Smooth muscle cell (in vitro differentiated cells): ENCODE results near the gene BRIX1. TPM values are rescaled to one million over a fixed set of nuclear protein-coding genes. Genes with fewer than 3 reads are reported as not detected.

Experiments
- DNase-seq: peaks from one replicate; lab custom pipeline; 2025; ENCODE audit not compliant: unreplicated experiment; lab: John Stamatoyannopoulos, UW
- H2AFZ ChIP-seq: fragments of 200-600 bp; sonication (generic); 2 replicates; pipeline ENCODE4 v1.6.0; 2016; ENCODE audit warnings: antibody characterized with exemption, low read depth, mild to moderate bottlenecking
- H3F3A ChIP-seq: fragments of 200-600 bp; sonication (generic); 2 replicates; pipeline ENCODE4 v1.6.0; 2017; ENCODE audit warnings: antibody characterized with exemption, low read depth
- H3K27ac ChIP-seq: fragments of 200-600 bp; sonication (generic); 2 replicates; pipeline ENCODE4 v1.5.1; 2016; ENCODE audit warnings: low read depth, mild to moderate bottlenecking
- H3K27me3 ChIP-seq: fragments of 200-600 bp; sonication (generic); 2 replicates; pipeline ENCODE4 v1.6.1; 2016; ENCODE audit warnings: low read depth, mild to moderate bottlenecking
- H3K36me3 ChIP-seq: fragments of 200-600 bp; sonication (generic); 2 replicates; pipeline ENCODE4 v1.5.1; 2016; ENCODE audit warnings: low read depth
- H3K4me1 ChIP-seq: fragments of 200-600 bp; sonication (generic); 2 replicates; pipeline ENCODE4 v1.5.1; 2016; ENCODE audit warnings: low read depth
- H3K4me2 ChIP-seq: fragments of 200-600 bp; sonication (generic); 2 replicates; pipeline ENCODE4 v1.6.0; 2016; ENCODE audit warnings: mild to moderate bottlenecking
- H3K4me3 ChIP-seq: fragments of 200-600 bp; sonication (generic); 2 replicates; pipeline ENCODE4 v1.5.1; 2016; ENCODE audit warnings: mild to moderate bottlenecking
- H3K79me2 ChIP-seq: fragments of 200-600 bp; sonication (generic); 2 replicates; pipeline ENCODE4 v1.6.0; 2016; ENCODE audit warnings: low read depth, mild to moderate bottlenecking
- H3K9ac ChIP-seq: fragments of 200-600 bp; sonication (generic); 2 replicates; pipeline ENCODE4 v1.6.0; 2016; ENCODE audit warnings: low read depth
- H3K9me3 ChIP-seq: fragments of 200-600 bp; sonication (generic); replicated peaks from 2 replicates; pipeline ENCODE4 v1.5.1; 2016; ENCODE audit warnings: low read depth
- H4K20me1 ChIP-seq: fragments of 200-600 bp; sonication (generic); 2 replicates; pipeline ENCODE4 v1.6.0; 2016; ENCODE audit warnings: low read depth
- CTCF ChIP-seq: fragments of 200-600 bp; sonication (generic); IDR thresholded peaks from 2 replicates; pipeline ENCODE4 v1.5.1; 2017; ENCODE audit warnings: borderline replicate concordance, mild to moderate bottlenecking, antibody characterized with exemption; ENCODE audit not compliant: insufficient read depth, poor library complexity, severe bottlenecking
- WGBS: methylation state at CpG from one replicate; pipeline ENCODE4 v1.1.7; 2016; ENCODE audit warnings: low lambda C conversion rate; 5-methylcytosine and 5-hydroxymethylcytosine counted together
- polyA plus RNA-seq: library from polyadenylated mRNA; unstranded; fragments of >200 nt; fragmentation: Nextera tagmentation; extraction: Ambion mirVana; gene quantifications from 2 replicates; pipeline ENCODE4 v1.2.1, GENCODE V29; 2016
- total RNA-seq: library from RNA; depleted of rRNA; stranded (reverse); fragments of >200 nt; gene quantifications from 2 replicates; pipeline ENCODE4 v1.2.3, GENCODE V29; 2014

Gene BRIX1
- total and polyA plus RNA-seq, 2 experiments from 2014 or later: 34.8 to 39.6 TPM

GRCh38 chr5:34868791-34869190 lies 46.7 kb upstream of the BRIX1 start:
- H3K79me2 ChIP-seq: no peaks in the 10 kb centered on the region
- WGBS: 96% methylated on average over 1 of the region's 1 CpG
- no peak overlapping the region for H3K4me2 ChIP-seq
- TF ChIP-seq CTCF: no peak
- H3K27me3 ChIP-seq: no peaks in the 10 kb centered on the region
- H3K9ac ChIP-seq: no peak overlapping the region
- H3K4me1 ChIP-seq: no peaks in the 10 kb centered on the region
- no peaks in the 10 kb centered on the region for H4K20me1 ChIP-seq
- no peaks in the 10 kb centered on the region for H3F3A ChIP-seq
- no peak overlapping the region for H3K4me3 ChIP-seq
- DNase-seq: no peak
- no peak overlapping the region for H2AFZ ChIP-seq
- H3K9me3 ChIP-seq: no peaks in the 10 kb centered on the region
- no peak overlapping the region for H3K27ac ChIP-seq
- H3K36me3 ChIP-seq: no peaks in the 10 kb centered on the region

GRCh38 chr5:34869256-34869655 lies 46.3 kb upstream of the BRIX1 start:
- H3K9me3 ChIP-seq: no peaks in the 10 kb centered on the region
- H3K9ac ChIP-seq: no peak overlapping the region
- H3K4me1 ChIP-seq: no peaks in the 10 kb centered on the region
- 94% methylated on average over 1 of the region's 1 CpG for WGBS
- H3F3A ChIP-seq: no peaks in the 10 kb centered on the region
- no peaks in the 10 kb centered on the region for H3K79me2 ChIP-seq
- H3K27ac ChIP-seq: no peak overlapping the region
- H3K27me3 ChIP-seq: no peaks in the 10 kb centered on the region
- no peak overlapping the region for H3K4me3 ChIP-seq
- no peaks in the 10 kb centered on the region for H3K36me3 ChIP-seq
- H3K4me2 ChIP-seq: no peak overlapping the region
- H2AFZ ChIP-seq: no peak overlapping the region
- DNase-seq: no peak
- no peak for TF ChIP-seq CTCF
- no peaks in the 10 kb centered on the region for H4K20me1 ChIP-seq

GRCh38 chr5:34870382-34870781 lies 45.1 kb upstream of the BRIX1 start:
- no peaks in the 10 kb centered on the region for H3K27me3 ChIP-seq
- no peak overlapping the region for H3K27ac ChIP-seq
- no peak for DNase-seq
- no peak overlapping the region for H3K4me3 ChIP-seq
- no peaks in the 10 kb centered on the region for H3K79me2 ChIP-seq
- no peaks in the 10 kb centered on the region for H4K20me1 ChIP-seq
- no peaks in the 10 kb centered on the region for H3K9me3 ChIP-seq
- no peak overlapping the region for H3K9ac ChIP-seq
- no peaks in the 10 kb centered on the region for H3F3A ChIP-seq
- H3K4me1 ChIP-seq: no peaks in the 10 kb centered on the region
- TF ChIP-seq CTCF: no peak
- no peaks in the 10 kb centered on the region for H3K36me3 ChIP-seq
- no peak overlapping the region for H2AFZ ChIP-seq
- 95% methylated on average over 2 of the region's 2 CpGs for WGBS
- no peak overlapping the region for H3K4me2 ChIP-seq

GRCh38 chr5:34876275-34876674 lies 39.2 kb upstream of the BRIX1 start:
- Histone ChIP-seq H3K4me1 (no peaks in the 10 kb centered on the region), H3K79me2 (no peaks in the 10 kb centered on the region), H3K27ac (no peak overlapping the region), H4K20me1 (no peaks in the 10 kb centered on the region), H3K36me3 (no peaks in the 10 kb centered on the region), H2AFZ (no peak overlapping the region), H3F3A (no peaks in the 10 kb centered on the region), H3K9me3 (no peaks in the 10 kb centered on the region), H3K27me3 (no peaks in the 10 kb centered on the region), H3K9ac (no peak overlapping the region), H3K4me3 (no peak overlapping the region), H3K4me2 (no peak overlapping the region)
- no peak for TF ChIP-seq CTCF
- no peak for DNase-seq
